GM12873 (cell line): ENCODE measurements around the gene OR8K3.

Experiments
- CTCF ChIP-seq: IDR thresholded peaks from 2 replicates; pipeline ENCODE4 v1.5.1; 2012; ENCODE audit warnings: low read depth, mild to moderate bottlenecking, moderate library complexity, low read length, control low read depth; ENCODE audit not compliant: insufficient read depth; ENCODE audit errors: missing control alignments

OR8K3 gene

GRCh38 chr11:56333156-56333555 is 18.2 kb downstream of the OR8K3 start:
- TF ChIP-seq CTCF, result no peak

GRCh38 chr11:56340289-56340688 is 25.3 kb downstream of the OR8K3 start:
- no peak for TF ChIP-seq CTCF

GRCh38 chr11:56345739-56346138 is 30.8 kb downstream of the OR8K3 start, which contains the start of gene OR8K1:
TSS of gene OR8K1 (plus strand) at chr11:56346039. CDS start at chr11:56346039, 0 bp downstream.
- TF ChIP-seq CTCF, result no peak

- TF ChIP-seq CTCF, result no peak
Observed at GRCh38 chr11:56353991-56354390, 39.0 kb downstream of the OR8K3 start, which contains the start of gene OR8J1. TSS of gene OR8J1 (plus strand) at chr11:56354291. CDS start at chr11:56360247, 5,956 bp downstream.
